Transverse colon (tissue), 4 donors: Measurements from ENCODE around the gene KIAA1755. TPM values are rescaled to one million over a fixed set of nuclear protein-coding genes. Genes with fewer than 3 reads are reported as not detected.

Source experiments
- DNase-seq: peaks from one replicate; pipeline ENCODE4 v3.0.0-alpha.2; 2019
- H3K27ac ChIP-seq, 4 donors: fragments of 200-600 bp; sonication (generic); 2 replicates each; pipeline ENCODE4 v1.5.1; 2016 to 2018; ENCODE audit warnings: inconsistent platforms in 4 of 4
- H3K27me3 ChIP-seq: fragments of 200-600 bp; sonication (generic); 2 replicates; pipeline ENCODE4 v1.5.1; 2017; ENCODE audit warnings: inconsistent platforms
- H3K36me3 ChIP-seq, 4 donors: fragments of 200-600 bp; sonication (generic); 2 replicates each; pipeline ENCODE4 v1.5.1; 2017 to 2019; ENCODE audit warnings: inconsistent platforms in 4 of 4
- H3K4me1 ChIP-seq, 4 donors: fragments of 200-600 bp; sonication (generic); 2 replicates each; pipeline ENCODE4 v1.5.1; 2017 to 2020; ENCODE audit warnings: inconsistent platforms in 4 of 4
- H3K4me3 ChIP-seq, 4 donors: fragments of 200-600 bp; sonication (generic); 1 replicate in 1 of 4; 2 replicates in 3 of 4; pipeline versions ENCODE4 v1.5.1 to v1.6.1; 2017 to 2019; ENCODE audit warnings: inconsistent platforms in 4 of 4
- H3K9me3 ChIP-seq, 2 donors: fragments of 200-600 bp; sonication (generic); 2 replicates each; pipeline ENCODE4 v1.5.1; 2017 to 2019; ENCODE audit warnings: inconsistent platforms in 2 of 2
- CTCF ChIP-seq, 5 experiments: fragments of 200-600 bp in 3 of 5; fragments of 450-650 bp in 2 of 5; sonication (generic) in 3 of 5; IDR thresholded peaks; 1 replicate in 2 of 5; 2 replicates in 3 of 5; pipeline ENCODE4 v1.5.1; 2016 to 2017; ENCODE audit warnings: antibody characterized with exemption in 5 of 5, inconsistent platforms in 3 of 5, mild to moderate bottlenecking in 2 of 5, moderate library complexity in 1 of 5
- EP300 ChIP-seq: sonication (generic); formaldehyde crosslinking; IDR thresholded peaks from one replicate; pipeline ENCODE4 v1.6.1; 2017; ENCODE audit warnings: antibody characterized with exemption, low read depth
- POLR2A ChIP-seq: fragments of 450-650 bp; IDR thresholded peaks from one replicate; pipeline ENCODE4 v1.6.1; 2016; ENCODE audit warnings: antibody characterized with exemption, mild to moderate bottlenecking, moderate library complexity
- POLR2AphosphoS5 ChIP-seq, 3 donors: sonication (generic); formaldehyde crosslinking; IDR thresholded peaks; one replicate each; pipeline ENCODE4 v1.6.1; 2016; ENCODE audit warnings: antibody characterized with exemption in 3 of 3
- WGBS, 2 donors: methylation state at CpG; one replicate each; pipeline ENCODE4 v1.1.5; 2018; ENCODE audit warnings: low coverage in 1 of 2; 5-methylcytosine and 5-hydroxymethylcytosine counted together
- in situ Hi-C, 4 donors: fragments of 200-750 bp; cut with MboI; loops; one replicate each; pipeline versions ENCODE4 v1.15.0 to v1.15.1; 2017; ENCODE audit warnings: low sequenced_read_pairs in 3 of 4, low pct_ligation_motif_present in 1 of 4, low pct_unique_long_range_greater_than_20kb in 1 of 4
- intact Hi-C: fragments of 100-400 bp; cut with DNase I; formaldehyde crosslinking; loops from one replicate; pipeline ENCODE4 v1.15.1; 2023; ENCODE audit warnings: low total_unique reads
- total RNA-seq, 4 donors: library from RNA; depleted of rRNA; stranded (reverse); fragments of >200 nt; gene quantifications; one replicate each; pipeline ENCODE4 v1.1.0, GENCODE V29; 2016

KIAA1755 gene
- total RNA-seq, 4 donors from 2014 or later = 1.6 to 20.2 (median 3.7) TPM

GRCh38 chr20:38297916-38298674 lies 37.6 kb upstream of the KIAA1755 start:
- Histone ChIP-seq H3K36me3 (no peaks in the 10 kb centered on the region), H3K4me1 (peaks cover 0 to 7% (median 0%) of the 10 kb centered on the region in 4 donors), H3K4me3 (no peak overlapping the region), H3K9me3 (no peaks in the 10 kb centered on the region), H3K27ac (peak overlapping the region; percentile 38 to 80 (median 64)), H3K27me3 (peaks cover 5% of the 10 kb centered on the region)
- intact Hi-C loops = no loop called here
- no peak for TF ChIP-seq EP300
- no peak for TF ChIP-seq POLR2AphosphoS5 (IDR thresholded peaks at IDR 0.05)
- no peak for TF ChIP-seq CTCF (IDR thresholded peaks at IDR 0.05)
- TF ChIP-seq POLR2A = no peak
- in situ Hi-C loops = no loop called here
- WGBS, 2 donors = 83 to 96% methylated on average over 3 to 7 of the region's 7 CpGs
- no peak for DNase-seq

- 68% methylated on average over 8 of the region's 11 CpGs; no CpG with 5 or more reads in 1 of the 2 donors for WGBS, 2 donors
Observed at GRCh38 chr20:38296433-38296832, 35.9 kb upstream of the KIAA1755 start.

GRCh38 chr20:38295811-38296210 lies 35.3 kb upstream of the KIAA1755 start:
- Histone ChIP-seq H3K27me3 (peaks cover 6% of the 10 kb centered on the region), H3K27ac (no peak overlapping the region), H3K4me3 (no peak overlapping the region), H3K4me1 (peaks cover 0 to 7% (median 0%) of the 10 kb centered on the region in 4 donors), H3K9me3 (no peaks in the 10 kb centered on the region), H3K36me3 (no peaks in the 10 kb centered on the region)
- no peak for DNase-seq
- intact Hi-C loops = no loop called here
- in situ Hi-C loops = no loop called here
- TF ChIP-seq POLR2A = no peak
- TF ChIP-seq CTCF (IDR thresholded peaks at IDR 0.05) = no peak
- TF ChIP-seq POLR2AphosphoS5 (IDR thresholded peaks at IDR 0.05) = no peak
- TF ChIP-seq EP300 = no peak
- 82% methylated on average over 5 of the region's 5 CpGs; no CpG with 5 or more reads in 1 of the 2 donors for WGBS, 2 donors

More at GRCh38 chr20:38296433-38296832, 35.9 kb upstream of the KIAA1755 start:
- Histone ChIP-seq H3K9me3 (no peaks in the 10 kb centered on the region), H3K4me1 (peaks cover 0 to 7% (median 0%) of the 10 kb centered on the region in 4 donors), H3K36me3 (no peaks in the 10 kb centered on the region), H3K27me3 (peaks cover 3% of the 10 kb centered on the region), H3K4me3 (no peak overlapping the region), H3K27ac (no peak overlapping the region)
- no peak for DNase-seq
- TF ChIP-seq POLR2A (no peak), CTCF (IDR thresholded peaks at IDR 0.05) (no peak), POLR2AphosphoS5 (IDR thresholded peaks at IDR 0.05) (no peak), EP300 (no peak)
- in situ Hi-C loops (no loop called here), intact Hi-C loops (no loop called here)

GRCh38 chr20:38294076-38294591 lies 33.6 kb upstream of the KIAA1755 start:
- peaks cover 17% of the 10 kb centered on the region for H3K27me3 ChIP-seq
- DNase-seq = no peak
- peaks cover 0 to 3% (median 0%) of the 10 kb centered on the region in 4 donors for H3K4me1 ChIP-seq
- no peak overlapping the region for H3K4me3 ChIP-seq
- H3K36me3 ChIP-seq = no peaks in the 10 kb centered on the region
- WGBS, 2 donors = 79 to 100% methylated on average over 2 to 11 of the region's 11 CpGs
- H3K9me3 ChIP-seq = no peaks in the 10 kb centered on the region
- H3K27ac ChIP-seq = no peak overlapping the region
- TF ChIP-seq CTCF (IDR thresholded peaks at IDR 0.05) (no peak), EP300 (no peak), POLR2A (no peak), POLR2AphosphoS5 (IDR thresholded peaks at IDR 0.05) (no peak)
- in situ Hi-C loops (no loop called here), intact Hi-C loops (no loop called here)
